A549 (cell line): Measurements from ENCODE around the gene FRMD3. TPM values are rescaled to one million over a fixed set of nuclear protein-coding genes. Genes with fewer than 3 reads are reported as not detected.

Source experiments
- ATAC-seq, 2 experiments: fragments of 200-7000 bp in 1 of 2; fragments of >200 bp in 1 of 2; cut with Nextera tagmentation in 1 of 2; cut with Tn5 transposase in 1 of 2; 3 replicates each; pipeline versions ENCODE4 v1.8.0 to v1.9.1; 2018 to 2020; ENCODE audit warnings: mild to moderate bottlenecking in 1 of 2, moderate library complexity in 1 of 2
- CTCF ChIA-PET: fragments of 300-600 bp; sonication (Branson Sonifier 250); formaldehyde crosslinking; extraction: SDS; loops from one replicate; lab custom pipeline; 2021; ENCODE audit warnings: antibody characterized with exemption, inconsistent platforms; lab: Yijun Ruan, JAX
- POLR2A ChIA-PET: fragments of 350-600 bp; formaldehyde crosslinking; extraction: SDS; loops from one replicate; lab custom pipeline; 2021; ENCODE audit warnings: antibody characterized with exemption, inconsistent platforms; lab: Yijun Ruan, JAX
- DNase-seq, 2 experiments: peaks; one replicate each; pipeline versions ENCODE4 v3.0.0 to v3.0.0-alpha.2; 2011 to 2016; ENCODE audit warnings: low read depth in 1 of 2, low spot score in 1 of 2
- FAIRE-seq: peaks from 2 replicates; lab custom pipeline; 2011; peaks lifted over from hg19 to GRCh38; lab: Jason Lieb, UNC
- H3K27ac ChIP-seq, 2 experiments: fragments of >200 bp; sonication (Bioruptor Twin); formaldehyde crosslinking; 3 replicates each; pipeline ENCODE4 v1.5.1; 2016 to 2017
- H3K4me1 ChIP-seq: fragments of >200 bp; sonication (Bioruptor Twin); formaldehyde crosslinking; 3 replicates; pipeline ENCODE4 v1.6.1; 2016
- H3K4me2 ChIP-seq: fragments of >200 bp; sonication (Bioruptor Twin); formaldehyde crosslinking; 3 replicates; pipeline ENCODE4 v1.6.1; 2016
- H3K4me3 ChIP-seq: fragments of >200 bp; sonication (Bioruptor Twin); formaldehyde crosslinking; 3 replicates; pipeline ENCODE4 v1.5.1; 2016
- H3K9me3 ChIP-seq: fragments of >200 bp; sonication (Bioruptor Twin); formaldehyde crosslinking; 3 replicates; pipeline ENCODE4 v1.6.1; 2016
- BCL3 ChIP-seq: fragments of >200 bp; sonication (Bioruptor Twin); formaldehyde crosslinking; IDR thresholded peaks from 3 replicates; pipeline ENCODE4 v1.6.1; 2016
- BHLHE40 ChIP-seq: IDR thresholded peaks from 2 replicates; pipeline ENCODE4 v1.6.1; 2012; ENCODE audit warnings: low read depth, low read length, inconsistent platforms
- CBX2 ChIP-seq: fragments of 200-600 bp; sonication (generic); IDR thresholded peaks from 2 replicates; pipeline ENCODE4 v1.6.1; 2016; ENCODE audit warnings: low read depth, mild to moderate bottlenecking, borderline replicate concordance
- CBX8 ChIP-seq: fragments of 200-600 bp; sonication (generic); IDR thresholded peaks from 2 replicates; pipeline ENCODE4 v1.6.1; 2016
- CEBPB ChIP-seq, 2 experiments: fragments of >200 bp in 1 of 2; sonication (Bioruptor Twin) in 1 of 2; formaldehyde crosslinking in 1 of 2; IDR thresholded peaks; 2 replicates each; pipeline ENCODE4 v1.6.1; 2012 to 2016
- CHD4 ChIP-seq: fragments of 200-600 bp; sonication (generic); IDR thresholded peaks from 2 replicates; pipeline ENCODE4 v1.6.1; 2016; ENCODE audit warnings: antibody characterized with exemption, mild to moderate bottlenecking, borderline replicate concordance
- EHMT2 ChIP-seq: fragments of 200-600 bp; sonication (generic); IDR thresholded peaks from 2 replicates; pipeline ENCODE4 v1.6.1; 2016; ENCODE audit warnings: antibody characterized with exemption, low read depth, mild to moderate bottlenecking, moderate library complexity
- ELK1 ChIP-seq: fragments of 150-350 bp; IDR thresholded peaks from 2 replicates; pipeline ENCODE4 v1.6.1; 2014; ENCODE audit warnings: low read depth, mild to moderate bottlenecking, low read length
- FOSL2 ChIP-seq, 2 experiments: fragments of 450-650 bp in 1 of 2; fragments of >200 bp in 1 of 2; sonication (Bioruptor Twin) in 1 of 2; formaldehyde crosslinking; IDR thresholded peaks; 2 replicates each; pipeline versions ENCODE4 v1.5.0 to v1.6.1; 2016 to 2020; ENCODE audit warnings: mild to moderate bottlenecking in 1 of 2, moderate library complexity in 1 of 2
- FOXS1 ChIP-seq: fragments of 250-450 bp; sonication (Bioruptor Pico); IDR thresholded peaks from 2 replicates; pipeline ENCODE4 v1.5.0; 2020; ENCODE audit warnings: mild to moderate bottlenecking, moderate library complexity
- GATA3 ChIP-seq: IDR thresholded peaks from 2 replicates; pipeline ENCODE4 v1.6.1; 2012; ENCODE audit warnings: borderline replicate concordance
- HDAC2 ChIP-seq: fragments of 200-600 bp; sonication (generic); IDR thresholded peaks from 2 replicates; pipeline ENCODE4 v1.6.1; 2016
- HOXA7 ChIP-seq: fragments of 250-450 bp; sonication (Bioruptor Pico); IDR thresholded peaks from 2 replicates; pipeline ENCODE4 v1.5.0; 2020; ENCODE audit warnings: mild to moderate bottlenecking, moderate library complexity
- HOXB13 ChIP-seq: fragments of 250-450 bp; sonication (Bioruptor Pico); IDR thresholded peaks from 2 replicates; pipeline ENCODE4 v1.5.0; 2020; ENCODE audit warnings: low read depth, mild to moderate bottlenecking, moderate library complexity
- HOXB5 ChIP-seq: fragments of 250-450 bp; sonication (Bioruptor Pico); IDR thresholded peaks from 2 replicates; pipeline ENCODE4 v1.5.0; 2020; ENCODE audit warnings: mild to moderate bottlenecking, moderate library complexity
- KDM5A ChIP-seq: fragments of 200-600 bp; sonication (generic); IDR thresholded peaks from 2 replicates; pipeline ENCODE4 v1.6.1; 2016; ENCODE audit warnings: antibody characterized with exemption, mild to moderate bottlenecking
- MAFK ChIP-seq: fragments of 450-650 bp; IDR thresholded peaks from 2 replicates; pipeline ENCODE4 v1.6.1; 2014; ENCODE audit not compliant: partially characterized antibody
- MAZ ChIP-seq: fragments of 150-350 bp; IDR thresholded peaks from 2 replicates; pipeline ENCODE4 v1.6.1; 2014; ENCODE audit warnings: antibody characterized with exemption, low read depth, low read length, borderline replicate concordance
- MYC ChIP-seq: IDR thresholded peaks from 2 replicates; pipeline ENCODE4 v1.6.1; 2012; ENCODE audit warnings: mild to moderate bottlenecking, inconsistent platforms, low read length, improper control_type of control experiment, borderline replicate concordance
- PBX3 ChIP-seq: IDR thresholded peaks from 2 replicates; pipeline ENCODE4 v1.6.1; 2012
- PHF8 ChIP-seq: fragments of 200-600 bp; sonication (generic); IDR thresholded peaks from 2 replicates; pipeline ENCODE4 v1.6.1; 2016; ENCODE audit warnings: low read depth, mild to moderate bottlenecking, antibody characterized with exemption, moderate library complexity, borderline replicate concordance
- POLR2AphosphoS2 ChIP-seq: conservative IDR thresholded peaks from 2 replicates; pipeline ENCODE4 v1.6.1; 2012; ENCODE audit warnings: low read length, improper control_type of control experiment, inconsistent platforms
- RARB ChIP-seq: fragments of 250-450 bp; sonication (Bioruptor Pico); IDR thresholded peaks from 2 replicates; pipeline ENCODE4 v1.8.0; 2021; ENCODE audit warnings: mild to moderate bottlenecking, moderate library complexity
- RNF2 ChIP-seq: fragments of 200-600 bp; sonication (generic); IDR thresholded peaks from 2 replicates; pipeline ENCODE4 v1.6.1; 2016; ENCODE audit warnings: low read depth, mild to moderate bottlenecking, antibody characterized with exemption, moderate library complexity, borderline replicate concordance
- SMC3 ChIP-seq: fragments of >200 bp; sonication (Bioruptor Twin); formaldehyde crosslinking; IDR thresholded peaks from 3 replicates; pipeline ENCODE4 v1.6.1; 2018; ENCODE audit warnings: inconsistent platforms
- ZSCAN20 ChIP-seq: fragments of 250-450 bp; sonication (Bioruptor Pico); IDR thresholded peaks from 2 replicates; pipeline ENCODE4 v1.8.0; 2022; ENCODE audit warnings: mild to moderate bottlenecking, moderate library complexity
- WGBS: methylation state at CpG from one replicate; pipeline ENCODE4 v1.1.6; 2017; ENCODE audit errors: missing lambda C conversion rate; 5-methylcytosine and 5-hydroxymethylcytosine counted together
- polyA plus RNA-seq, 4 experiments: library from polyadenylated mRNA; depleted of rRNA in 3 of 4; stranded (reverse); fragments of >200 nt; fragmentation: RNase III in 1 of 4; extraction: RNeasy Plus Mini Kit Qiagen cat#74134 plus additional on column Dnase treatment in 1 of 4; gene quantifications; 2 replicates in 3 of 4; 3 replicates in 1 of 4; pipeline ENCODE4 v1.2.3, GENCODE V29; 2011 to 2017
- TF ChIP-seq, protein P1 (sequence below): fragments of 200-600 bp; sonication (generic); IDR thresholded peaks from 2 replicates; pipeline ENCODE4 v1.6.1; 2016; ENCODE audit warnings: antibody characterized with exemption, mild to moderate bottlenecking, moderate library complexity
- TF ChIP-seq, protein P2 (sequence below): fragments of 250-450 bp; sonication (Bioruptor Pico); IDR thresholded peaks from 2 replicates; pipeline ENCODE4 v1.5.0; 2021; ENCODE audit warnings: mild to moderate bottlenecking, moderate library complexity, borderline replicate concordance
- TF ChIP-seq, protein P3 (sequence below): IDR thresholded peaks from 2 replicates; pipeline ENCODE4 v1.6.1; 2012

The FRMD3 gene
- polyA plus RNA-seq, 2 of the 4 experiments (the other 2 are of a cell fraction), result 1.7 to 3.3 TPM

DNA sequence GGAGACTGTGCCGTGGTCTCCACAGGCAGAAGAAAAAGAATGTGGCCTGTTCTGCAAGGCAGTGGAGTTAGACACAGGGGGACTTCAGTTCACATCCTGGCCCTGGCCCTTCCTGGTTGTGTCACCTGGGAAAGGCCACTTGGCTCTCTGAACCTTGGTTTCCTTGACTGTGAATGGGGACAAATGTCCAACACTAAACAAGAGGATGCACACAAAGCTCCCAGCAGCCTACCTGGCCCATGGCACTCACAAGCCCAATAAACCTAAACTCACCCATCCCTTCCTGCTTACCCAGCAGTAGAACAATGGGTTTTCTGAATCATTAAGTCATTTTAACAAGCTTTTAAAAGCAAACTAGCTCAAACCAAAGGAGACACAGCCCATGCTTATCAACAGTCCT lies 103.9 kb downstream of the FRMD3 start:
- DNase-seq, result no peak
- Histone ChIP-seq H3K9me3 (peaks cover 7% of the 10 kb centered on the region; the same call in 2 of the 3 replicates), H3K27ac (peak overlapping the region; percentile 80 to 85), H3K4me3 (no peak overlapping the region), H3K4me1 (peaks cover 47% of the 10 kb centered on the region), H3K4me2 (no peak overlapping the region)
- POLR2A ChIA-PET, result no interaction called here
- WGBS, result 88% methylated on average over 1 of the region's 1 CpG
- CTCF ChIA-PET, result no interaction called here
- no peak for FAIRE-seq
- no peak for ATAC-seq
- TF ChIP-seq FOSL2 (IDR thresholded peaks at IDR 0.05) (no peak), FOSL2 (CRISPR knock-in tag; IDR thresholded peaks at IDR 0.05) (no peak), ZSCAN20 (CRISPR knock-in tag) (no peak), GATA3 (no peak), SMC3 (no peak), FOXS1 (CRISPR knock-in tag) (no peak), CBX8 (no peak), MYC (no peak), HOXB13 (no peak), MAFK (no peak), BCL3 (no peak), HOXB5 (CRISPR knock-in tag) (no peak), BHLHE40 (no peak), KDM5A (no peak), POLR2AphosphoS2 (no peak), HDAC2 (no peak)

DNA sequence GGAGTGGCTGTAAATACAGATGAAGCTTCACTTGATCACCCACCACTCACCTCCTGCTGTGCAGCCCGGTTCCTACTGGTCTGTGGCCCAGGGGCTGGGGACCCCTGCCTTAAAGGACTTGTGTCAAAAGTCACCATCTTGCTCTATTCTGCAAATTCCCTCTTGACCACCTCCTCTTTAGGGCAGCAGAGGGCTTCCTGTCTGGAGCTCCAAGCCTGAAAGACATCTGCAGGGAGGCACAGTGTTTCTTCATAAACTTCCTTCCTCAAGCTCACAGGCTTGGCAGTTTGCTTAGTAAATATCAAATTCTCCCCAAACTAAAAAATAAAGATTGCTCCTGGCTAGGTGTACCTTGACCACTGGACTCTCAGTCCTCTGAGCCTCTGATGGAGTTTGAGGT lies 104.4 kb downstream of the FRMD3 start:
- FAIRE-seq, result no peak
- ATAC-seq, result no peak
- Histone ChIP-seq H3K9me3 (peaks cover 7% of the 10 kb centered on the region; the same call in 2 of the 3 replicates), H3K4me3 (no peak overlapping the region), H3K4me2 (no peak overlapping the region), H3K4me1 (peaks cover 51% of the 10 kb centered on the region), H3K27ac (peak overlapping the region; percentile 80 to 85)
- CTCF ChIA-PET, result no interaction called here
- no peak for DNase-seq
- POLR2A ChIA-PET, result no interaction called here
- TF ChIP-seq PHF8 (no peak), HDAC2 (no peak), HOXA7 (CRISPR knock-in tag) (no peak), CEBPB (IDR thresholded peaks at IDR 0.05) (no peak), HOXB13 (no peak), CBX2 (no peak), MAZ (no peak), BCL3 (no peak), PBX3 (no peak), RARB (CRISPR knock-in tag) (no peak), CBX8 (no peak), EHMT2 (no peak), CHD4 (no peak), ELK1 (no peak), RNF2 (no peak)
- TF ChIP-seq, protein P1, sequence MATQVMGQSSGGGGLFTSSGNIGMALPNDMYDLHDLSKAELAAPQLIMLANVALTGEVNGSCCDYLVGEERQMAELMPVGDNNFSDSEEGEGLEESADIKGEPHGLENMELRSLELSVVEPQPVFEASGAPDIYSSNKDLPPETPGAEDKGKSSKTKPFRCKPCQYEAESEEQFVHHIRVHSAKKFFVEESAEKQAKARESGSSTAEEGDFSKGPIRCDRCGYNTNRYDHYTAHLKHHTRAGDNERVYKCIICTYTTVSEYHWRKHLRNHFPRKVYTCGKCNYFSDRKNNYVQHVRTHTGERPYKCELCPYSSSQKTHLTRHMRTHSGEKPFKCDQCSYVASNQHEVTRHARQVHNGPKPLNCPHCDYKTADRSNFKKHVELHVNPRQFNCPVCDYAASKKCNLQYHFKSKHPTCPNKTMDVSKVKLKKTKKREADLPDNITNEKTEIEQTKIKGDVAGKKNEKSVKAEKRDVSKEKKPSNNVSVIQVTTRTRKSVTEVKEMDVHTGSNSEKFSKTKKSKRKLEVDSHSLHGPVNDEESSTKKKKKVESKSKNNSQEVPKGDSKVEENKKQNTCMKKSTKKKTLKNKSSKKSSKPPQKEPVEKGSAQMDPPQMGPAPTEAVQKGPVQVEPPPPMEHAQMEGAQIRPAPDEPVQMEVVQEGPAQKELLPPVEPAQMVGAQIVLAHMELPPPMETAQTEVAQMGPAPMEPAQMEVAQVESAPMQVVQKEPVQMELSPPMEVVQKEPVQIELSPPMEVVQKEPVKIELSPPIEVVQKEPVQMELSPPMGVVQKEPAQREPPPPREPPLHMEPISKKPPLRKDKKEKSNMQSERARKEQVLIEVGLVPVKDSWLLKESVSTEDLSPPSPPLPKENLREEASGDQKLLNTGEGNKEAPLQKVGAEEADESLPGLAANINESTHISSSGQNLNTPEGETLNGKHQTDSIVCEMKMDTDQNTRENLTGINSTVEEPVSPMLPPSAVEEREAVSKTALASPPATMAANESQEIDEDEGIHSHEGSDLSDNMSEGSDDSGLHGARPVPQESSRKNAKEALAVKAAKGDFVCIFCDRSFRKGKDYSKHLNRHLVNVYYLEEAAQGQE, result no peak
- TF ChIP-seq, protein P2, sequence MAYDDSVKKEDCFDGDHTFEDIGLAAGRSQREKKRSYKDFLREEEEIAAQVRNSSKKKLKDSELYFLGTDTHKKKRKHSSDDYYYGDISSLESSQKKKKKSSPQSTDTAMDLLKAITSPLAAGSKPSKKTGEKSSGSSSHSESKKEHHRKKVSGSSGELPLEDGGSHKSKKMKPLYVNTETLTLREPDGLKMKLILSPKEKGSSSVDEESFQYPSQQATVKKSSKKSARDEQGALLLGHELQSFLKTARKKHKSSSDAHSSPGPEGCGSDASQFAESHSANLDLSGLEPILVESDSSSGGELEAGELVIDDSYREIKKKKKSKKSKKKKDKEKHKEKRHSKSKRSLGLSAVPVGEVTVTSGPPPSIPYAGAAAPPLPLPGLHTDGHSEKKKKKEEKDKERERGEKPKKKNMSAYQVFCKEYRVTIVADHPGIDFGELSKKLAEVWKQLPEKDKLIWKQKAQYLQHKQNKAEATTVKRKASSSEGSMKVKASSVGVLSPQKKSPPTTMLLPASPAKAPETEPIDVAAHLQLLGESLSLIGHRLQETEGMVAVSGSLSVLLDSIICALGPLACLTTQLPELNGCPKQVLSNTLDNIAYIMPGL, result no peak
- TF ChIP-seq, protein P3, sequence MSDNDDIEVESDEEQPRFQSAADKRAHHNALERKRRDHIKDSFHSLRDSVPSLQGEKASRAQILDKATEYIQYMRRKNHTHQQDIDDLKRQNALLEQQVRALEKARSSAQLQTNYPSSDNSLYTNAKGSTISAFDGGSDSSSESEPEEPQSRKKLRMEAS, result no peak
- WGBS, result 55% methylated on average over 1 of the region's 1 CpG
